GM12878 (cell line): ENCODE data around the gene ARHGAP44. TPM values are rescaled to one million over a fixed set of nuclear protein-coding genes. Genes with fewer than 3 reads are reported as not detected.

ENCODE experiments used
- ATAC-seq: fragments of 200-7000 bp; cut with Tn5 transposase; 3 replicates; pipeline ENCODE4 v1.9.1; 2020; ENCODE audit warnings: mild to moderate bottlenecking, moderate library complexity
- BruUV-seq: library from RNA; stranded (reverse); fragments of 400-500 nt; replicated peaks from 2 replicates; lab custom pipeline; 2021; lab: Mats Ljungman, UMichigan
- CTCF ChIA-PET: fragments of 300-600 bp; sonication (Branson Sonifier 250); formaldehyde crosslinking; extraction: SDS; loops from one replicate; lab custom pipeline; 2021; ENCODE audit warnings: inconsistent platforms; lab: Yijun Ruan, JAX
- POLR2A ChIA-PET: fragments of 350-600 bp; formaldehyde crosslinking; extraction: SDS; loops from one replicate; lab custom pipeline; 2021; ENCODE audit warnings: inconsistent platforms; lab: Charles Lee
- RAD21 ChIA-PET: fragments of 300-600 bp; sonication (Branson Sonifier 250); formaldehyde crosslinking; loops from one replicate; lab custom pipeline; 2023; ENCODE audit warnings: antibody characterized with exemption; ENCODE audit not compliant: unreplicated experiment; lab: Charles Lee
- SMC1A ChIA-PET: fragments of 300-600 bp; sonication (Branson Sonifier 250); formaldehyde crosslinking; loops from one replicate; lab custom pipeline; 2023; ENCODE audit not compliant: unreplicated experiment, uncharacterized antibody; lab: Charles Lee
- DNase-seq: peaks from one replicate; pipeline ENCODE4 v3.0.0-alpha.2; 2011; ENCODE audit warnings: low read depth, low spot score
- FAIRE-seq: peaks from 3 replicates; lab custom pipeline; 2011; peaks lifted over from hg19 to GRCh38; lab: Jason Lieb, UNC
- H2AFZ ChIP-seq: 2 replicates; pipeline ENCODE4 v1.6.0; 2011; ENCODE audit warnings: low read depth, low read length, control low read depth; ENCODE audit not compliant: control insufficient read depth
- H3K27ac ChIP-seq: 2 replicates; pipeline ENCODE4 v1.5.1; 2011; ENCODE audit warnings: control low read depth; ENCODE audit not compliant: control insufficient read depth, insufficient read depth
- H3K27me3 ChIP-seq, 2 experiments: replicated peaks in 1 of 2; 2 replicates each; pipeline versions ENCODE4 v1.6.0 to v1.6.1; 2011; ENCODE audit warnings: low read length in 1 of 2; ENCODE audit not compliant: control insufficient read depth in 2 of 2, insufficient read depth in 2 of 2
- H3K36me3 ChIP-seq, 2 experiments: 2 replicates each; pipeline ENCODE4 v1.5.1; 2011; ENCODE audit warnings: low read length in 1 of 2; ENCODE audit not compliant: control insufficient read depth in 2 of 2, insufficient read depth in 2 of 2
- H3K4me1 ChIP-seq: 2 replicates; pipeline ENCODE4 v1.6.1; 2011; ENCODE audit warnings: mild to moderate bottlenecking, low read length, moderate library complexity, mixed read lengths; ENCODE audit not compliant: control insufficient read depth, insufficient read depth
- H3K4me2 ChIP-seq: 2 replicates; pipeline ENCODE4 v1.6.0; 2011; ENCODE audit warnings: control low read depth; ENCODE audit not compliant: control insufficient read depth, insufficient read depth
- H3K4me3 ChIP-seq: fragments of 200-600 bp; sonication (generic); 2 replicates; pipeline ENCODE4 v1.5.1; 2016
- H3K79me2 ChIP-seq: 2 replicates; pipeline ENCODE4 v1.6.0; 2011; ENCODE audit warnings: low read length; ENCODE audit not compliant: control insufficient read depth, insufficient read depth
- H3K9ac ChIP-seq: 2 replicates; pipeline ENCODE4 v1.8.0; 2011; ENCODE audit warnings: low read length, control low read depth, mixed read lengths; ENCODE audit not compliant: control insufficient read depth, insufficient read depth
- H3K9me3 ChIP-seq: replicated peaks from 3 replicates; pipeline ENCODE4 v1.5.1; 2011; ENCODE audit warnings: mild to moderate bottlenecking, low read length; ENCODE audit not compliant: control insufficient read depth, insufficient read depth
- H4K20me1 ChIP-seq: 2 replicates; pipeline ENCODE4 v1.6.0; 2011; ENCODE audit not compliant: control insufficient read depth, insufficient read depth
- ASH2L ChIP-seq: fragments of 300-600, 200-600 bp; sonication (generic); IDR thresholded peaks from 2 replicates; pipeline ENCODE4 v1.6.1; 2017; ENCODE audit warnings: low read depth, mild to moderate bottlenecking, borderline replicate concordance
- CTCF ChIP-seq, 3 experiments: IDR thresholded peaks in 2 of 3; conservative IDR thresholded peaks in 1 of 3; 2 replicates each; pipeline ENCODE4 v1.5.1; 2011; ENCODE audit warnings: low read depth in 3 of 3, low read length in 3 of 3, mild to moderate bottlenecking in 3 of 3, control low read depth in 2 of 3, moderate library complexity in 2 of 3, inconsistent platforms in 1 of 3, mixed read lengths in 1 of 3; ENCODE audit not compliant: control insufficient read depth in 2 of 3, insufficient read depth in 1 of 3; ENCODE audit errors: extremely low read depth in 1 of 3
- CUX1 ChIP-seq: IDR thresholded peaks from 2 replicates; pipeline ENCODE4 v1.6.1; 2012; ENCODE audit warnings: improper control_type of control experiment, low read depth, low read length; ENCODE audit not compliant: insufficient replicate concordance
- GATAD2B ChIP-seq: fragments of 450-650 bp; conservative IDR thresholded peaks from 2 replicates; pipeline ENCODE4 v1.6.1; 2017; ENCODE audit warnings: low read depth, mild to moderate bottlenecking, moderate library complexity
- KLF5 ChIP-seq: fragments of 450-650 bp; IDR thresholded peaks from 2 replicates; pipeline ENCODE4 v1.6.1; 2014; ENCODE audit warnings: mild to moderate bottlenecking; ENCODE audit not compliant: partially characterized antibody
- NFXL1 ChIP-seq: fragments of 450-650 bp; IDR thresholded peaks from 2 replicates; pipeline ENCODE4 v1.6.1; 2017; ENCODE audit warnings: antibody characterized with exemption, mild to moderate bottlenecking, borderline replicate concordance
- NKRF ChIP-seq: fragments of 450-650 bp; conservative IDR thresholded peaks from 2 replicates; pipeline ENCODE4 v1.6.1; 2017; ENCODE audit warnings: mild to moderate bottlenecking, moderate library complexity
- POLR2A ChIP-seq: IDR thresholded peaks from 2 replicates; pipeline ENCODE4 v1.6.1; 2011; ENCODE audit warnings: low read depth, mild to moderate bottlenecking, low read length
- POU2F2 ChIP-seq: IDR thresholded peaks from 3 replicates; pipeline ENCODE4 v1.6.1; 2011; ENCODE audit warnings: low read depth, mild to moderate bottlenecking, low read length, borderline replicate concordance
- RAD21 ChIP-seq: IDR thresholded peaks from 2 replicates; pipeline ENCODE4 v1.6.1; 2011; ENCODE audit warnings: mild to moderate bottlenecking, low read depth, low read length, moderate library complexity; ENCODE audit not compliant: insufficient read depth
- RBBP5 ChIP-seq: fragments of 200-600 bp; sonication (generic); conservative IDR thresholded peaks from 2 replicates; pipeline ENCODE4 v1.6.1; 2016
- SPI1 ChIP-seq: IDR thresholded peaks from 2 replicates; pipeline ENCODE4 v1.6.1; 2011; ENCODE audit warnings: low read depth, mild to moderate bottlenecking, low read length, moderate library complexity, borderline replicate concordance; ENCODE audit not compliant: insufficient read depth
- WGBS: methylation state at CpG from one replicate; pipeline ENCODE4 v1.1.6; 2016; ENCODE audit warnings: low lambda C conversion rate; ENCODE audit not compliant: insufficient replicate concordance, insufficient coverage; ENCODE audit errors: missing lambda C conversion rate; 5-methylcytosine and 5-hydroxymethylcytosine counted together
- in situ Hi-C: fragments of 300-500 bp; cut with MboI; formaldehyde crosslinking; loops from 9 replicates; pipeline ENCODE4 v1.14.3; 2018; ENCODE audit warnings: mixed read lengths
- intact Hi-C: fragments of 100-400 bp; cut with micrococcal nuclease; formaldehyde crosslinking; loops from one replicate; pipeline ENCODE4 v1.14.2; 2022; ENCODE audit not compliant: unreplicated experiment
- polyA plus RNA-seq, 11 experiments: library from polyadenylated mRNA; depleted of rRNA in 4 of 11; unstranded in 6 of 11; stranded (reverse) in 5 of 11; fragments of >200 nt; fragmentation: Nextera tagmentation in 4 of 11; fragmentation: Illumina TruSeq in 1 of 11; extraction: Ambion mirVana in 4 of 11; extraction: Trizol in 1 of 11; gene quantifications; 1 replicate in 1 of 11; 2 replicates in 10 of 11; pipeline versions ENCODE4 v1.2.1 to v1.2.3, GENCODE V29; 2011 to 2016; ENCODE audit warnings: inconsistent platforms in 2 of 11, missing spikeins in 2 of 11, low read depth in 1 of 11
- total RNA-seq, 4 experiments: library from RNA; depleted of rRNA in 3 of 4; stranded (reverse); fragments of >200 nt in 3 of 4; fragmentation: Illumina TruSeq in 1 of 4; extraction: Trizol in 1 of 4; gene quantifications; 2 replicates each; pipeline versions ENCODE4 v1.2.1 to v1.2.3, GENCODE V29; 2013 to 2021

The ARHGAP44 gene
- total and polyA plus RNA-seq, 10 of the 15 experiments (the other 5 are each of a cell fraction or from before 2014, with no cell fraction given) = 0.11 to 1.2 (median 0.48) TPM

- TF ChIP-seq NFXL1 (no peak), POLR2A (no peak), CUX1 (no peak)
These were observed 138.5 kb downstream of the ARHGAP44 start (continued) for GRCh38 chr17:12927541-12928425.

- H3K4me2 ChIP-seq = no peak overlapping the region
- ChIA-PET RAD21 (no interaction called here), CTCF (interaction anchor here (1.3 to 1.7 kb wide), 2 partner anchors 73 to 75 kb away, joined by 4 to 6 read pairs; no protein-coding TSS in a partner anchor), POLR2A (no interaction called here), SMC1A (no interaction called here)
- H3K9ac ChIP-seq = no peak overlapping the region
- DNase-seq (no peak), ATAC-seq (no peak), FAIRE-seq (no peak)
- H3K27me3 ChIP-seq = no peaks in the 10 kb centered on the region
- in situ Hi-C loops (no loop called here), intact Hi-C loops (no loop called here)
- H3K79me2 ChIP-seq = no peaks in the 10 kb centered on the region
- H4K20me1 ChIP-seq = no peaks in the 10 kb centered on the region
- no peak overlapping the region for H3K27ac ChIP-seq
- H3K36me3 ChIP-seq = no peaks in the 10 kb centered on the region
- no peaks in the 10 kb centered on the region for H3K9me3 ChIP-seq
- BruUV-seq = no TSS peak
- WGBS = 14% methylated on average over 2 of the region's 2 CpGs
- no peak overlapping the region for H2AFZ ChIP-seq
- no peak overlapping the region for H3K4me3 ChIP-seq
- no peaks in the 10 kb centered on the region for H3K4me1 ChIP-seq
- TF ChIP-seq NKRF (no peak), SPI1 (no peak), ASH2L (no peak), RBBP5 (no peak), CTCF (IDR thresholded peaks at IDR 0.05 in 2 of 3, conservative IDR thresholded peaks at IDR 0.05 in 1 of 3; ENCODE audit: control insufficient read depth in 2 of 3, extremely low read depth in 1 of 3, insufficient read depth in 1 of 3, low read depth in 3 of 3, low read length in 3 of 3) (peak in 1 of 3 experiments; percentile 15; a peak in 1 of 6 replicates), GATAD2B (no peak), POU2F2 (no peak), KLF5 (no peak), RAD21 (peak; percentile 37)
These were observed 139.4 kb downstream of the ARHGAP44 start for GRCh38 chr17:12928736-12929135.
